Left lung (tissue), 10 donors: ENCODE data around the gene ITPA. TPM values are rescaled to one million over a fixed set of nuclear protein-coding genes. Genes with fewer than 3 reads are reported as not detected.

Experiments
- ATAC-seq: fragments of 200-7000 bp; cut with Tn5 transposase; one replicate; pipeline ENCODE4 v1.9.1; 2020; ENCODE audit warnings: moderate library complexity
- DNase-seq, 4 donors: peaks; one replicate each; pipeline ENCODE4 v3.0.0-alpha.2; 2013 to 2020
- H3K27ac ChIP-seq, 2 donors: fragments of 200-600 bp; sonication (generic) in 1 of 2; one replicate each; pipeline versions ENCODE4 v1.5.0 to v1.8.0; 2020 to 2021
- H3K27me3 ChIP-seq, 2 donors: fragments of 200-600 bp; sonication (generic) in 1 of 2; one replicate each; pipeline versions ENCODE4 v1.5.0 to v1.8.0; 2020 to 2021
- H3K36me3 ChIP-seq, 2 donors: fragments of 200-600 bp; sonication (generic) in 1 of 2; one replicate each; pipeline versions ENCODE4 v1.5.0 to v1.8.0; 2020 to 2021
- H3K4me1 ChIP-seq, 2 donors: fragments of 200-600 bp; one replicate each; pipeline ENCODE4 v1.8.0; 2021
- H3K4me3 ChIP-seq, 2 donors: fragments of 200-600 bp; sonication (generic) in 1 of 2; one replicate each; pipeline versions ENCODE4 v1.5.0 to v1.8.0; 2020 to 2021; ENCODE audit warnings: mild to moderate bottlenecking in 1 of 2
- H3K9me3 ChIP-seq, 2 donors: fragments of 200-600 bp; sonication (generic) in 1 of 2; one replicate each; pipeline versions ENCODE4 v1.5.0 to v1.8.0; 2020 to 2021
- CTCF ChIP-seq, 2 donors: fragments of 200-600 bp; sonication (generic) in 1 of 2; IDR thresholded peaks; one replicate each; pipeline versions ENCODE4 v1.5.0 to v1.8.0; 2021; ENCODE audit warnings: antibody characterized with exemption in 2 of 2
- intact Hi-C, 2 donors: fragments of 100-400 bp; cut with DNase I; formaldehyde crosslinking; loops; one replicate each; pipeline versions ENCODE4 v1.11.2 to v1.14.2; 2022
- polyA plus RNA-seq, 6 donors: library from polyadenylated mRNA; unstranded; fragments of 120-200 nt; gene quantifications; one replicate each; pipeline ENCODE4 v1.2.1, GENCODE V29; 2013; ENCODE audit not compliant: insufficient read length in 6 of 6
- total RNA-seq, 2 donors: library from RNA; stranded (reverse); fragmentation: NEBNext Ultra II Directional; extraction: Animal tissue kit (Norgen Biotek cat#: 25700); gene quantifications; one replicate each; pipeline ENCODE4 v1.2.1, GENCODE V29; 2021
- donor health status: DM: no; HTN: yes; CAD: no.
- donor health status: DM: no; HTN: no; CAD: no.

Gene ITPA
- total and polyA plus RNA-seq, 8 donors, result 43.5 to 63.7 (median 50.8) TPM

GRCh38 chr20:3239867-3240775 is 30.8 kb downstream of the ITPA start:
- Histone ChIP-seq H3K27me3 (peaks cover 19 to 100% of the 10 kb centered on the region in 2 donors), H3K4me1 (peaks cover 8 to 28% of the 10 kb centered on the region in 2 donors), H3K4me3 (peak overlapping the region; percentile 73 to 79), H3K36me3 (no peaks in the 10 kb centered on the region), H3K27ac (no peak overlapping the region), H3K9me3 (no peaks in the 10 kb centered on the region)
- TF ChIP-seq CTCF (IDR thresholded peaks at IDR 0.05), result no peak
- intact Hi-C loops, result no loop called here
- DNase-seq (peak in 1 of 4 donors; percentile 77), ATAC-seq (peak; percentile 38)

- Histone ChIP-seq H3K4me1 (peaks cover 8 to 28% of the 10 kb centered on the region in 2 donors), H3K4me3 (no peak overlapping the region), H3K27ac (no peak overlapping the region), H3K27me3 (peaks cover 19 to 93% of the 10 kb centered on the region in 2 donors), H3K36me3 (no peaks in the 10 kb centered on the region), H3K9me3 (no peaks in the 10 kb centered on the region)
- ATAC-seq (no peak), DNase-seq (peak in 1 of 4 donors; percentile 37)
- intact Hi-C loops, result no loop called here
- TF ChIP-seq CTCF (IDR thresholded peaks at IDR 0.05), result no peak
These were observed 31.6 kb downstream of the ITPA start for GRCh38 chr20:3240776-3241363.

GRCh38 chr20:3242172-3242692 is 32.9 kb downstream of the ITPA start:
- H3K27ac ChIP-seq, result no peak overlapping the region
- intact Hi-C loops, result no loop called here

GRCh38 chr20:3243718-3244358 is 34.5 kb downstream of the ITPA start:
- ATAC-seq, result no peak
- intact Hi-C loops, result no loop called here
- no peaks in the 10 kb centered on the region for H3K9me3 ChIP-seq
- H3K27me3 ChIP-seq, result peaks cover 0 to 90% of the 10 kb centered on the region in 2 donors
- no peak overlapping the region for H3K4me3 ChIP-seq
- peaks cover 3 to 20% of the 10 kb centered on the region in 2 donors for H3K4me1 ChIP-seq
- no peak for TF ChIP-seq CTCF (IDR thresholded peaks at IDR 0.05)
- DNase-seq, result no peak
- no peak overlapping the region for H3K27ac ChIP-seq
- H3K36me3 ChIP-seq, result no peaks in the 10 kb centered on the region

More at GRCh38 chr20:3242172-3242692, 32.9 kb downstream of the ITPA start:
- H3K9me3 ChIP-seq, result no peaks in the 10 kb centered on the region
- no peak for ATAC-seq
- peaks cover 13 to 90% of the 10 kb centered on the region in 2 donors for H3K27me3 ChIP-seq
- H3K4me1 ChIP-seq, result peaks cover 8 to 28% of the 10 kb centered on the region in 2 donors
- no peaks in the 10 kb centered on the region for H3K36me3 ChIP-seq
- no peak for TF ChIP-seq CTCF (IDR thresholded peaks at IDR 0.05)
- DNase-seq, result no peak
- no peak overlapping the region for H3K4me3 ChIP-seq
